ENCODE results near the gene AHCYL1. TPM values are rescaled to one million over a fixed set of nuclear protein-coding genes. Genes with fewer than 3 reads are reported as not detected.
A peak's percentile ranks its signal among the peaks of the same experiment; 100 is the strongest.

Gene AHCYL1
- total RNA-seq, 1 experiment from 2014 or later, result 92.0 TPM

DNA sequence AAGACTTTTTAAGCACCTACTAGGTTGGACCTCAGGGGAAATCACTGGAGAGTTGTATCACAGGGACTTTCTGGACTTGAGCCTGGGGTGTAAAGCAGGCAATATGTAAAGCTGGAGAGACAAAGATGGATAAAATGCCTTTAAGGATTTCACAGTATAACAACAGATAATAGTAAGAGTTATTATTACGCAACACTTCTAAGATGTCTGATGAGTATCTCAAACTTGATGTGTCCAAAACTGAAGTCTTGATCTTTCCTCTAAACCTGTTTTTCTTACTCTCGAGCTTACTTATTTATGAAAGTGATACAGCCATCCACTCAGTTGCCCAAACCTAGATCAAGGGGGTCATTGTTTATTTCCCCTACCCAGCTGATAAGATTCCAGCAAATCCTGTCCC lies 47.8 kb downstream of the AHCYL1 start:
- ChIA-PET POLR2A (no interaction called here), CTCF (no interaction called here), RAD21 (ENCODE audit: low non-redundant PET in 1 of 2, low total read pairs in 2 of 2, uncharacterized antibody in 2 of 2, unreplicated experiment in 2 of 2) (no interaction called here)
- Histone ChIP-seq H4K20me1 (ENCODE audit: insufficient read depth) (no peaks in the 10 kb centered on the region), H3K9me3 (ENCODE audit: control insufficient read depth in 1 of 2, insufficient read depth in 1 of 2, low read depth in 1 of 2, low read length in 2 of 2) (no peaks in the 10 kb centered on the region), H3K36me3 (ENCODE audit: control insufficient read depth in 1 of 2, insufficient read depth in 2 of 2, low read length in 2 of 2) (no peaks in the 10 kb centered on the region), H3K4me2 (ENCODE audit: low read length) (no peak overlapping the region), H3K79me2 (ENCODE audit: insufficient read depth, low read length) (peaks cover 26% of the 10 kb centered on the region), H3K4me3 (replicated peaks in 1 of 2; ENCODE audit: low read depth in 1 of 2, low read length in 2 of 2) (no peak overlapping the region), H3K9ac (ENCODE audit: low read length) (no peak overlapping the region), H3K4me1 (ENCODE audit: control insufficient read depth in 1 of 2, insufficient read depth in 2 of 2, low read length in 2 of 2) (peaks cover 3 to 14% of the 10 kb centered on the region in 2 experiments; a peak in 3 of 4 replicates), H2AFZ (ENCODE audit: low read depth, low read length, poor library complexity, severe bottlenecking) (no peak overlapping the region), H3K9me2 (ENCODE audit: insufficient read depth) (no peaks in the 10 kb centered on the region), H3K27me3 (ENCODE audit: insufficient read depth, low read length) (no peaks in the 10 kb centered on the region), H3K27ac (ENCODE audit: low read depth, low read length) (no peak overlapping the region)
- no TSS peak for BruUV-seq (replicated peaks)
- DNase-seq (ENCODE audit: low read depth, low spot score), result no peak
- TF ChIP-seq POLR2AphosphoS5 (IDR thresholded peaks at IDR 0.05; ENCODE audit: low read depth, low read length), result no peak
- TF ChIP-seq ZFX (IDR thresholded peaks at IDR 0.05), result no peak
- TF ChIP-seq CBX3 (IDR thresholded peaks at IDR 0.05; ENCODE audit: low read depth), result no peak
- intact Hi-C loops (cut with micrococcal nuclease), result no loop called here
- no peak for ATAC-seq

GRCh38 chr1:110033421-110033820 lies 48.9 kb downstream of the AHCYL1 start:
- Histone ChIP-seq H3K9ac (ENCODE audit: low read length) (no peak overlapping the region), H3K79me2 (ENCODE audit: insufficient read depth, low read length) (peaks cover 30% of the 10 kb centered on the region), H3K9me2 (ENCODE audit: insufficient read depth) (no peaks in the 10 kb centered on the region), H3K4me3 (replicated peaks in 1 of 2; ENCODE audit: low read depth in 1 of 2, low read length in 2 of 2) (no peak overlapping the region), H2AFZ (ENCODE audit: low read depth, low read length, poor library complexity, severe bottlenecking) (no peak overlapping the region), H3K27ac (ENCODE audit: low read depth, low read length) (no peak overlapping the region), H3K4me2 (ENCODE audit: low read length) (peak overlapping the region; percentile 77), H3K27me3 (ENCODE audit: insufficient read depth, low read length) (no peaks in the 10 kb centered on the region), H3K9me3 (ENCODE audit: control insufficient read depth in 1 of 2, insufficient read depth in 1 of 2, low read depth in 1 of 2, low read length in 2 of 2) (no peaks in the 10 kb centered on the region), H3K4me1 (ENCODE audit: control insufficient read depth in 1 of 2, insufficient read depth in 2 of 2, low read length in 2 of 2) (peaks cover 3 to 14% of the 10 kb centered on the region in 2 experiments; a peak in 3 of 4 replicates), H3K36me3 (ENCODE audit: control insufficient read depth in 1 of 2, insufficient read depth in 2 of 2, low read length in 2 of 2) (peaks cover 2 to 4% of the 10 kb centered on the region in 2 experiments; a peak in 3 of 4 replicates), H4K20me1 (ENCODE audit: insufficient read depth) (no peaks in the 10 kb centered on the region)
- no peak for ATAC-seq
- TF ChIP-seq JUND (IDR thresholded peaks at IDR 0.05), result no peak
- TF ChIP-seq ZNF274 (IDR thresholded peaks at IDR 0.05; ENCODE audit: low read depth, low read length), result no peak
- TF ChIP-seq POLR2A (IDR thresholded peaks at IDR 0.05; ENCODE audit: borderline replicate concordance, extremely low read depth, insufficient read depth, insufficient read length), result no peak
- DNase-seq (ENCODE audit: low read depth, low spot score), result no peak
- intact Hi-C loops (cut with micrococcal nuclease), result no loop called here
- RAD21 ChIA-PET (ENCODE audit: low non-redundant PET in 1 of 2, low total read pairs in 2 of 2, uncharacterized antibody in 2 of 2, unreplicated experiment in 2 of 2), result no interaction called here
- POLR2A ChIA-PET, result no interaction called here
- BruUV-seq (replicated peaks), result no TSS peak
- CTCF ChIA-PET, result no interaction called here
